Measurements from ENCODE around the gene ZNF662. TPM values are rescaled to one million over a fixed set of nuclear protein-coding genes. Genes with fewer than 3 reads are reported as not detected.

Gene ZNF662
- total RNA-seq, 4 donors from 2014 or later = 7.2 to 25.5 (median 19.6) TPM

GRCh38 chr3:42914771-42915515 lies 9.0 kb downstream of the ZNF662 start:
- H3K4me1 ChIP-seq = no peaks in the 10 kb centered on the region
- intact Hi-C loops (cut with DNase I; ENCODE audit: low total_unique reads) = no loop called here
- DNase-seq = no peak
- H3K4me3 ChIP-seq = no peak overlapping the region
- H3K9me3 ChIP-seq = peaks cover 0 to 67% of the 10 kb centered on the region in 2 donors
- H3K27ac ChIP-seq = no peak overlapping the region
- H3K36me3 ChIP-seq = no peaks in the 10 kb centered on the region
- TF ChIP-seq POLR2A (IDR thresholded peaks at IDR 0.05) (no peak), CTCF (IDR thresholded peaks at IDR 0.05) (no peak)
- H3K27me3 ChIP-seq = no peaks in the 10 kb centered on the region

- peaks cover 0 to 15% of the 10 kb centered on the region in 2 donors for H3K9me3 ChIP-seq
- no peaks in the 10 kb centered on the region for H3K36me3 ChIP-seq
- no peaks in the 10 kb centered on the region for H3K4me1 ChIP-seq
- DNase-seq = no peak
- no peaks in the 10 kb centered on the region for H3K27me3 ChIP-seq
- TF ChIP-seq POLR2A (IDR thresholded peaks at IDR 0.05) (no peak), CTCF (IDR thresholded peaks at IDR 0.05) (no peak)
- intact Hi-C loops (cut with DNase I; ENCODE audit: low total_unique reads) = no loop called here
- H3K4me3 ChIP-seq = no peak overlapping the region
- no peak overlapping the region for H3K27ac ChIP-seq
Measured at GRCh38 chr3:42923606-42924005, 17.7 kb downstream of the ZNF662 start.

- no peaks in the 10 kb centered on the region for H3K36me3 ChIP-seq
- H3K4me1 ChIP-seq = no peaks in the 10 kb centered on the region
- H3K27ac ChIP-seq = no peak overlapping the region
- no peaks in the 10 kb centered on the region for H3K27me3 ChIP-seq
- TF ChIP-seq CTCF (IDR thresholded peaks at IDR 0.05) = no peak
- TF ChIP-seq POLR2A (IDR thresholded peaks at IDR 0.05) = no peak
- intact Hi-C loops (cut with DNase I; ENCODE audit: low total_unique reads) = no loop called here
- H3K9me3 ChIP-seq = peaks cover 0 to 8% of the 10 kb centered on the region in 2 donors
- no peak overlapping the region for H3K4me3 ChIP-seq
- no peak for DNase-seq
Measured at GRCh38 chr3:42926310-42926709, 20.4 kb downstream of the ZNF662 start.

GRCh38 chr3:42934111-42934510 lies 28.2 kb downstream of the ZNF662 start:
- DNase-seq = no peak

More at GRCh38 chr3:42934111-42934510, 28.2 kb downstream of the ZNF662 start:
- H3K27me3 ChIP-seq = no peaks in the 10 kb centered on the region
- no peaks in the 10 kb centered on the region for H3K4me1 ChIP-seq
- intact Hi-C loops (cut with DNase I; ENCODE audit: low total_unique reads) = no loop called here
- no peaks in the 10 kb centered on the region for H3K9me3 ChIP-seq
- no peak overlapping the region for H3K27ac ChIP-seq
- H3K4me3 ChIP-seq = no peak overlapping the region
- no peaks in the 10 kb centered on the region for H3K36me3 ChIP-seq
- no peak for TF ChIP-seq POLR2A (IDR thresholded peaks at IDR 0.05)
- no peak for TF ChIP-seq CTCF (IDR thresholded peaks at IDR 0.05)

All from uterus (tissue), 4 donors.